Transverse colon (tissue), 4 donors: Measurements from ENCODE around the gene RBBP9. TPM values are rescaled to one million over a fixed set of nuclear protein-coding genes. Genes with fewer than 3 reads are reported as not detected.
A peak's percentile ranks its signal among the peaks of the same experiment; 100 is the strongest.

ENCODE experiments used
- DNase-seq: peaks from one replicate; pipeline ENCODE4 v3.0.0-alpha.2; 2019
- H3K27ac ChIP-seq, 4 donors: fragments of 200-600 bp; sonication (generic); 2 replicates each; pipeline ENCODE4 v1.5.1; 2016 to 2018; ENCODE audit warnings: inconsistent platforms in 4 of 4
- H3K27me3 ChIP-seq: fragments of 200-600 bp; sonication (generic); 2 replicates; pipeline ENCODE4 v1.5.1; 2017; ENCODE audit warnings: inconsistent platforms
- H3K36me3 ChIP-seq, 4 donors: fragments of 200-600 bp; sonication (generic); 2 replicates each; pipeline ENCODE4 v1.5.1; 2017 to 2019; ENCODE audit warnings: inconsistent platforms in 4 of 4
- H3K4me1 ChIP-seq, 4 donors: fragments of 200-600 bp; sonication (generic); 2 replicates each; pipeline ENCODE4 v1.5.1; 2017 to 2020; ENCODE audit warnings: inconsistent platforms in 4 of 4
- H3K4me3 ChIP-seq, 4 donors: fragments of 200-600 bp; sonication (generic); 1 replicate in 1 of 4; 2 replicates in 3 of 4; pipeline versions ENCODE4 v1.5.1 to v1.6.1; 2017 to 2019; ENCODE audit warnings: inconsistent platforms in 4 of 4
- H3K9me3 ChIP-seq, 2 donors: fragments of 200-600 bp; sonication (generic); 2 replicates each; pipeline ENCODE4 v1.5.1; 2017 to 2019; ENCODE audit warnings: inconsistent platforms in 2 of 2
- CTCF ChIP-seq, 5 experiments: fragments of 200-600 bp in 3 of 5; fragments of 450-650 bp in 2 of 5; sonication (generic) in 3 of 5; IDR thresholded peaks; 1 replicate in 2 of 5; 2 replicates in 3 of 5; pipeline ENCODE4 v1.5.1; 2016 to 2017; ENCODE audit warnings: antibody characterized with exemption in 5 of 5, inconsistent platforms in 3 of 5, mild to moderate bottlenecking in 2 of 5, moderate library complexity in 1 of 5
- EP300 ChIP-seq: sonication (generic); formaldehyde crosslinking; IDR thresholded peaks from one replicate; pipeline ENCODE4 v1.6.1; 2017; ENCODE audit warnings: antibody characterized with exemption, low read depth
- POLR2A ChIP-seq: fragments of 450-650 bp; IDR thresholded peaks from one replicate; pipeline ENCODE4 v1.6.1; 2016; ENCODE audit warnings: antibody characterized with exemption, mild to moderate bottlenecking, moderate library complexity
- POLR2AphosphoS5 ChIP-seq, 3 donors: sonication (generic); formaldehyde crosslinking; IDR thresholded peaks; one replicate each; pipeline ENCODE4 v1.6.1; 2016; ENCODE audit warnings: antibody characterized with exemption in 3 of 3
- WGBS, 2 donors: methylation state at CpG; one replicate each; pipeline ENCODE4 v1.1.5; 2018; ENCODE audit warnings: low coverage in 1 of 2; 5-methylcytosine and 5-hydroxymethylcytosine counted together
- in situ Hi-C, 4 donors: fragments of 200-750 bp; cut with MboI; loops; one replicate each; pipeline versions ENCODE4 v1.15.0 to v1.15.1; 2017; ENCODE audit warnings: low sequenced_read_pairs in 3 of 4, low pct_ligation_motif_present in 1 of 4, low pct_unique_long_range_greater_than_20kb in 1 of 4
- intact Hi-C: fragments of 100-400 bp; cut with DNase I; formaldehyde crosslinking; loops from one replicate; pipeline ENCODE4 v1.15.1; 2023; ENCODE audit warnings: low total_unique reads
- total RNA-seq, 4 donors: library from RNA; depleted of rRNA; stranded (reverse); fragments of >200 nt; gene quantifications; one replicate each; pipeline ENCODE4 v1.1.0, GENCODE V29; 2016

RBBP9 gene
- total RNA-seq, result 10 to 100 TPM in 2 of 4 donors, 1 to 10 TPM in 1, under 1 TPM in 1; 0.40 to 11.7 (median 6.0) TPM

- Histone ChIP-seq H3K27me3 (no peaks in the 10 kb centered on the region), H3K36me3 (no peaks in the 10 kb centered on the region), H3K27ac (peak within 1 kb of the TSS; percentile 64 to 78 (median 76)), H3K4me1 (peaks cover 8 to 16% (median 8%) of the 10 kb centered on the region in 4 donors), H3K4me3 (peak within 1 kb of the TSS; percentile 50 to 91 (median 63)), H3K9me3 (no peaks in the 10 kb centered on the region)
- intact Hi-C loops (no loop called here), in situ Hi-C loops (no loop called here)
- WGBS, 2 donors, result 4 to 23% methylated on average over 4 to 21 of the region's 31 CpGs
- no peak for TF ChIP-seq EP300
- TF ChIP-seq POLR2AphosphoS5 (IDR thresholded peaks at IDR 0.05), result peak; percentile 30 to 64 (median 36)
- DNase-seq, result peak; percentile 89
Observed at GRCh38 chr20:18496740-18497592, at the start of gene RBBP9. TSS of gene RBBP9 (minus strand) at chr20:18497225. CDS start at chr20:18497167, 58 bp downstream.

- Histone ChIP-seq H3K27ac (no peak overlapping the region), H3K4me3 (no peak overlapping the region), H3K4me1 (no peaks in the 10 kb centered on the region), H3K9me3 (no peaks in the 10 kb centered on the region), H3K27me3 (no peaks in the 10 kb centered on the region), H3K36me3 (peaks cover 0 to 51% (median 20%) of the 10 kb centered on the region in 4 donors)
- WGBS, 2 donors, result 100% methylated on average over 1 of the region's 1 CpG
- intact Hi-C loops, result no loop called here
- DNase-seq, result no peak
- no peak for TF ChIP-seq POLR2AphosphoS5 (IDR thresholded peaks at IDR 0.05)
- TF ChIP-seq EP300, result no peak
- no peak for TF ChIP-seq POLR2A
- TF ChIP-seq CTCF (IDR thresholded peaks at IDR 0.05), result no peak
- in situ Hi-C loops, result no loop called here
Observed at GRCh38 chr20:18545566-18545965, 48.5 kb upstream of the RBBP9 start.

- no peak for TF ChIP-seq EP300
- TF ChIP-seq POLR2A, result no peak
- TF ChIP-seq CTCF (IDR thresholded peaks at IDR 0.05), result no peak
- no peak for TF ChIP-seq POLR2AphosphoS5 (IDR thresholded peaks at IDR 0.05)
- Histone ChIP-seq H3K27ac (no peak overlapping the region), H3K4me1 (no peaks in the 10 kb centered on the region), H3K4me3 (no peak overlapping the region), H3K9me3 (no peaks in the 10 kb centered on the region), H3K27me3 (no peaks in the 10 kb centered on the region), H3K36me3 (peaks cover 0 to 42% (median 16%) of the 10 kb centered on the region in 4 donors)
- WGBS, 2 donors, result 55% methylated on average over 7 of the region's 7 CpGs; no CpG with 5 or more reads in 1 of the 2 donors
- in situ Hi-C loops (no loop called here), intact Hi-C loops (no loop called here)
- peak; percentile 25 for DNase-seq
Observed at GRCh38 chr20:18543932-18544331, 46.9 kb upstream of the RBBP9 start.

- intact Hi-C loops (no loop called here), in situ Hi-C loops (no loop called here)
- TF ChIP-seq POLR2A (no peak), POLR2AphosphoS5 (IDR thresholded peaks at IDR 0.05) (no peak), CTCF (IDR thresholded peaks at IDR 0.05) (no peak), EP300 (no peak)
- 91 to 100% methylated on average over 4 of the region's 4 CpGs for WGBS, 2 donors
- Histone ChIP-seq H3K27me3 (no peaks in the 10 kb centered on the region), H3K9me3 (no peaks in the 10 kb centered on the region), H3K36me3 (peaks cover 0 to 35% (median 12%) of the 10 kb centered on the region in 4 donors), H3K4me3 (no peak overlapping the region), H3K27ac (no peak overlapping the region), H3K4me1 (no peaks in the 10 kb centered on the region)
- no peak for DNase-seq
Observed at GRCh38 chr20:18543216-18543615, 46.2 kb upstream of the RBBP9 start.
